ENCODE data around the gene CCDC154.

Gene CCDC154

DNA sequence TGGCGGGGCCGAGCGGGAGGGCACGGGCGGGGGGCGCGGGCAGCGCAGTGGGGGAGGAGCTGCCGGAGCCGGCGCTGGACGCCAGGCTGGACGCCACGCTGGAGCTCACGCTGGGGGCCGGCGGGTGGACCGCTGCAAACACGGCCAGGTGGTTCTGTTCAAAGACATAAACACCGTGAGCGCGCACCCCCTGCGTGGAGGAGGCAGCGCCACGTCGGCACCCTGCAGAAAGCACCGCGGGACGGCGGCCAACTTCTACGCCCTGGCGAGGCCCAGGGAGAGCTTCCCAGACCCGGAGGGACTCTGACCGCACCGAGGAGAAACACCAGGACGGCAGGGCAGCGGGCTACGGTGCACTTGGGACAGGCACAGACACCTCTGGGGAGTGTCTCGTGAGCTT is 59.1 kb downstream of the CCDC154 start:
- no peak for DNase-seq (ENCODE audit: low spot score)
